Type B pancreatic cell (in vitro differentiated cells): ENCODE measurements around the gene CMSS1. TPM values are rescaled to one million over a fixed set of nuclear protein-coding genes. Genes with fewer than 3 reads are reported as not detected.

Source experiments
- DNase-seq: peaks from one replicate; pipeline ENCODE4 v3.0.0; 2021; ENCODE audit warnings: mixed read lengths; ENCODE audit not compliant: unreplicated experiment; ENCODE audit errors: extremely low spot score
- H3K27ac Mint-ChIP-seq: 2 replicates; pipeline ENCODE4 v1.8.0; 2021; ENCODE audit warnings: mild to moderate bottlenecking, mixed read lengths
- H3K27me3 Mint-ChIP-seq: 2 replicates; pipeline ENCODE4 v1.8.0; 2021; ENCODE audit warnings: mixed read lengths
- H3K36me3 Mint-ChIP-seq: 2 replicates; pipeline ENCODE4 v1.8.0; 2021; ENCODE audit warnings: mixed read lengths
- H3K4me1 Mint-ChIP-seq: one replicate; pipeline ENCODE4 v1.8.0; 2021; ENCODE audit warnings: mixed read lengths; ENCODE audit not compliant: unreplicated experiment
- H3K4me3 Mint-ChIP-seq: 2 replicates; pipeline ENCODE4 v1.8.0; 2021; ENCODE audit warnings: mild to moderate bottlenecking, mixed read lengths
- H3K9me3 Mint-ChIP-seq: 2 replicates; pipeline ENCODE4 v1.8.0; 2021; ENCODE audit warnings: mixed read lengths
- CTCF ChIP-seq: fragments of 200-600 bp; sonication (generic); conservative IDR thresholded peaks from 2 replicates; pipeline ENCODE4 v1.5.0; 2021; ENCODE audit warnings: antibody characterized with exemption, mild to moderate bottlenecking
- long read RNA-seq: library from polyadenylated mRNA; unstranded; transcript quantifications from one replicate; pipeline ENCODE4 v2.0.0, GENCODE V29; 2020
- total RNA-seq: library from RNA; stranded (reverse); gene quantifications from 2 replicates; pipeline ENCODE4 v1.2.1, GENCODE V29; 2021; ENCODE audit warnings: low replicate concordance

The CMSS1 gene
- 14.5 and 34.1 TPM in 2 replicates for total RNA-seq
- long read RNA-seq, partial matches to known transcripts, result 0 of 7 reads
- long read RNA-seq, other reads (novel, unspliced or antisense), result 7 of 7 reads

- Mint-ChIP-seq H3K4me3 (peak within 1 kb of the TSS; percentile 99), H3K27me3 (peaks cover under 1% of the 10 kb centered on the region), H3K36me3 (peaks cover 5% of the 10 kb centered on the region), H3K4me1 (peaks cover 27% of the 10 kb centered on the region), H3K27ac (peak within 1 kb of the TSS; percentile 100), H3K9me3 (no peaks in the 10 kb centered on the region)
- peak; percentile 96 for DNase-seq
- TF ChIP-seq CTCF, result peak; percentile 58
Observed at GRCh38 chr3:99817437-99818240, at the start of gene CMSS1. TSS of gene CMSS1 (plus strand) at chr3:99817862.

- H3K4me3 Mint-ChIP-seq, result no peak overlapping the region
- no peak overlapping the region for H3K27ac Mint-ChIP-seq
- H3K36me3 Mint-ChIP-seq, result no peaks in the 10 kb centered on the region
- TF ChIP-seq CTCF, result no peak
- H3K27me3 Mint-ChIP-seq, result no peaks in the 10 kb centered on the region
- no peaks in the 10 kb centered on the region for H3K9me3 Mint-ChIP-seq
- DNase-seq, result no peak
- no peaks in the 10 kb centered on the region for H3K4me1 Mint-ChIP-seq
Observed at GRCh38 chr3:99768126-99768525, 49.5 kb upstream of the CMSS1 start.

- Mint-ChIP-seq H3K9me3 (no peaks in the 10 kb centered on the region), H3K36me3 (no peaks in the 10 kb centered on the region), H3K27ac (no peak overlapping the region), H3K27me3 (no peaks in the 10 kb centered on the region), H3K4me3 (no peak overlapping the region), H3K4me1 (no peaks in the 10 kb centered on the region)
- no peak for TF ChIP-seq CTCF
- DNase-seq, result no peak
Observed at GRCh38 chr3:99768808-99769501, 48.7 kb upstream of the CMSS1 start.

GRCh38 chr3:99772171-99772570 lies 45.5 kb upstream of the CMSS1 start:
- Mint-ChIP-seq H3K4me3 (no peak overlapping the region), H3K27ac (no peak overlapping the region), H3K36me3 (no peaks in the 10 kb centered on the region)

GRCh38 chr3:99772671-99773070 lies 45.0 kb upstream of the CMSS1 start:
- TF ChIP-seq CTCF, result no peak
- Mint-ChIP-seq H3K4me1 (no peaks in the 10 kb centered on the region), H3K36me3 (no peaks in the 10 kb centered on the region), H3K27me3 (no peaks in the 10 kb centered on the region), H3K27ac (no peak overlapping the region), H3K9me3 (no peaks in the 10 kb centered on the region), H3K4me3 (no peak overlapping the region)
- no peak for DNase-seq

More at GRCh38 chr3:99772171-99772570, 45.5 kb upstream of the CMSS1 start:
- TF ChIP-seq CTCF, result no peak
- Mint-ChIP-seq H3K4me1 (no peaks in the 10 kb centered on the region), H3K9me3 (no peaks in the 10 kb centered on the region), H3K27me3 (no peaks in the 10 kb centered on the region)
- no peak for DNase-seq
